MG63 (cell line): ENCODE data around the gene SLC10A7. TPM values are rescaled to one million over a fixed set of nuclear protein-coding genes. Genes with fewer than 3 reads are reported as not detected.

Experiments
- DNase-seq: peaks from one replicate; pipeline ENCODE4 v3.0.0-alpha.2; 2020
- H3K27me3 ChIP-seq: fragments of 250-450 bp; sonication (Bioruptor Pico); 2 replicates; pipeline ENCODE4 v1.5.1; 2020; ENCODE audit warnings: mild to moderate bottlenecking, moderate library complexity
- H3K36me3 ChIP-seq: fragments of 250-450 bp; sonication (Bioruptor Pico); 2 replicates; pipeline ENCODE4 v1.5.1; 2020; ENCODE audit warnings: mild to moderate bottlenecking, moderate library complexity
- H3K4me3 ChIP-seq: fragments of 250-450 bp; sonication (Bioruptor Pico); 2 replicates; pipeline ENCODE4 v1.5.1; 2020; ENCODE audit warnings: mild to moderate bottlenecking, moderate library complexity
- H3K9me3 ChIP-seq: fragments of 250-450 bp; sonication (Bioruptor Pico); 2 replicates; pipeline ENCODE4 v1.5.1; 2020; ENCODE audit warnings: mild to moderate bottlenecking, moderate library complexity
- total RNA-seq: library from RNA; depleted of rRNA; stranded (reverse); fragments of >200 nt; shearing (Covaris generic); gene quantifications from 2 replicates; pipeline ENCODE4 v1.2.3, GENCODE V29; 2014; ENCODE audit warnings: low replicate concordance

The SLC10A7 gene
- total RNA-seq, 1 experiment from 2014 or later: 3.7 TPM

DNA sequence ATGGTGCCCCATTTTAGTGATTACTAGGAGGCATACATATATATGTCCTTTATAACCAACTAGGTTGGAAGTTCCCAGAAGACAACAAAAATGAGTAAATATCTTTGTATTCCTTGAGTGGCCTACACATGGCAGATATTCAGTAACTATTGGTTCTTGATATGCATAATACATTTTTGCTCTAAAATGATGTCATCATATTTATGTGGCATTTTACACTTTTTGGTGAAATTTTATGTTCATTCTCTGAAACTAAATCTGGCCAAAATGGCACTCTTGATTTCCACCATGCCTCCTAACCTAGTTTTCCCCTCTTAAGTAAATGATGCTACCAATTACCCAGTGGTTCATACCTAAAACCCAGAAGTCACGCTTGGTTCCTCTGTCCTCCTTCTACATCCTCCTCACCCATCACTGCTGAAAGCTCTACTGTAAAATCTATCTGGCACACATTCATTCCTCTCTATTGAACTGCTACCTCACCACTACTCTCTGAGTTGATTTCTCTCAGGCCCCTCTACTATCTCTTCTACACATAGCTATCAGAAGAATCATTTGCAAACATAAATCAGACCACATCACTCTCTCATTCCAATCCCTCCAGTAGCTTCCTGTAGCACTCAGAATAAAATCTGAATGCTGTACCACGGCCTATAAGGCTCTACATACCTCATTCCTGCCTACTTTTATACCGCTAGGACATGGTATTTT lies 13.4 kb downstream of the SLC10A7 start:
- Histone ChIP-seq H3K9me3 (no peaks in the 10 kb centered on the region), H3K27me3 (no peaks in the 10 kb centered on the region), H3K4me3 (no peak overlapping the region), H3K36me3 (no peaks in the 10 kb centered on the region)
- no peak for DNase-seq

DNA sequence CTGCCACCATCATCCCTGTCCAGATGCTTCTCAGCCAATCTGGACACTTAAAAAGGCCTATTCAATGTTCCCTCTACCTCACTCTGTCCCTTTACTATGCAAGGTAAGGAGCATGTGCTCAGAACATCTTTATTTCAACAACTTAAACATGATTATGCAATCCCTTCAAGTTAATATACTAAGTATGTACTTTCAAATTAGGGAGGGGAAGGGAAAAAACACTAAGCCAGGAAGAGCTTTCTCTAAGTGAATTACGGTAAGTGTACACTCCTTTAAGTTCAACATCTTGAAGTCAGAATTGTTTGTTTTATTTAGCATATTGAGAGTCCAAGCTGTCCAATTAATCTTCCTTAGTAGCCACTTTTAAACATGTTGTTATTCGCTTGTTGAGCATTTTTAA lies 14.1 kb downstream of the SLC10A7 start:
- no peaks in the 10 kb centered on the region for H3K36me3 ChIP-seq
- DNase-seq: no peak
- no peaks in the 10 kb centered on the region for H3K27me3 ChIP-seq
- no peaks in the 10 kb centered on the region for H3K9me3 ChIP-seq
- H3K4me3 ChIP-seq: no peak overlapping the region

DNA sequence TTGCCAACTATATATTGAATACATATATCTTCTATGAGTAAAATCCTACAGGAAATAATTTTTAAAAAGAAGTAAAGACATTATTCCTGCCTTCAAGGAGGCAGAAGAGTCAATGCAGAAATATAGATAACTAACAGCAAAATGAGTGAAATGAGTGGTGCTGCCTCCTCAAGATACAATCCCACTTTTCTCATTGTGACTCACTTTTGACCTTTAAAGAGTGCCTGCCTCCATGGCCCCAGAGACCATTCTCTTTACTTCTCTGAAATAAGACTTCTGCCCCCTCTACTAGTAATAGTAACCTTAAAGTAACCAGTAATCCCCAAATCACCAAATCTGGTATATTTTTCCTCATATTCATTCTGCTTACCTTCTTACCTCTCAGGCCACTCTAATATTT lies 15.5 kb downstream of the SLC10A7 start:
- no peak for DNase-seq
- Histone ChIP-seq H3K27me3 (no peaks in the 10 kb centered on the region), H3K9me3 (no peaks in the 10 kb centered on the region), H3K4me3 (no peak overlapping the region), H3K36me3 (no peaks in the 10 kb centered on the region)

DNA sequence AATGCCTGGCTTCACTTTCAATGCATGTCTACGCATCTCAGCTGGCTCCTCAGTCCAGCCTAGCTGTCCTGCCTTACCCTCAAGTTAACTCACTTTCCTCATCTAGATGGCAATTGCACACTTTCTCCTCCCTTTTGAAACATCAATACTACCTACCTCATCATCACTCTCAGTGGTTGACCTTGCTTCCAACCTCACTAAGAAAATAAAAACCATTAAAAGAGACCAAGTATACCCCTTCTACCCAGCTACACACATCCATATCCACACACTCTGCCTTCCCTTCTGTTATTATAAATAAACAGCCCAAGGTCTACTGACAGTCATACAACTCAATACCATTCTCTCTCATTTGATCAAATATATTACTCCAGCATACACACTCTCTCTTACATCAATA lies 21.5 kb downstream of the SLC10A7 start:
- Histone ChIP-seq H3K27me3 (no peaks in the 10 kb centered on the region), H3K4me3 (no peak overlapping the region), H3K36me3 (no peaks in the 10 kb centered on the region), H3K9me3 (no peaks in the 10 kb centered on the region)
- no peak for DNase-seq

DNA sequence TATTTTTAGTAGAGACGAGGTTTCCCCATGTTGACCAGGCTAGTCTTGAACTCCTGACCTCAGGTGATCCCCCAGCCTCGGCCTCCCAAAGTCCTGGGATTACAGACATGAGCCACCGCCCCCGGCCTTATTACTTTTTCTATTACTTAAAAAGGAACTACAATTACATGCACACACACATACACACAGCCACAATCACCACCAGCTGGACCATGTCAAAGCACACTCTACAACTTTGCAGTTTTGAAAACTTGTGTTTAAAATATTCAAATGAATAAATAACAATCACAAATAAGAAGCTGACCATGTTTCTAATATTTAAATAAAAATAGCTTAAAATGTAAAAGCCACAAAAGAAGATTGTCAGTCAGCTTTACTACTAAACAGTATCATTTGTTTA lies 23.4 kb downstream of the SLC10A7 start:
- no peaks in the 10 kb centered on the region for H3K9me3 ChIP-seq
- no peak overlapping the region for H3K4me3 ChIP-seq
- no peak for DNase-seq
- H3K36me3 ChIP-seq: no peaks in the 10 kb centered on the region
- no peaks in the 10 kb centered on the region for H3K27me3 ChIP-seq

DNA sequence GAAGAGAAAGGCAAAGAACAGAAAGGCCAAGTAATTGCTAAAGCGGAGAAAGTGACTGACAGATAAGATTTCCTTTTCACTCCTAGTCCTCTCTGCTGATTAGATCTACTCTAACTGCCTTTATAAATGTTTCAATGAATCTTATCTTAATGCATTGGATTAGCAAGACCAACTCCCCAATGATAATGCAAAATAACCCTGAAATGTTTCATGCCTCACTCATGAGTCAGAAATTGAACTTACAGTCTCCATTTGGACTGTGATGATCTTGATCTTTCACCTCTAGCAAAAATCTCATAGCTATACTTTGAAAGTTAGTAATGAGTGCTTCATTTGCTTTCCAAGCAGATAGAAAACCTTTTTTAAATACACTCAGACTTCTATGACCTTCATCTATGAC lies 26.5 kb downstream of the SLC10A7 start:
- Histone ChIP-seq H3K27me3 (no peaks in the 10 kb centered on the region), H3K4me3 (no peak overlapping the region), H3K36me3 (no peaks in the 10 kb centered on the region), H3K9me3 (no peaks in the 10 kb centered on the region)
- DNase-seq: no peak

DNA sequence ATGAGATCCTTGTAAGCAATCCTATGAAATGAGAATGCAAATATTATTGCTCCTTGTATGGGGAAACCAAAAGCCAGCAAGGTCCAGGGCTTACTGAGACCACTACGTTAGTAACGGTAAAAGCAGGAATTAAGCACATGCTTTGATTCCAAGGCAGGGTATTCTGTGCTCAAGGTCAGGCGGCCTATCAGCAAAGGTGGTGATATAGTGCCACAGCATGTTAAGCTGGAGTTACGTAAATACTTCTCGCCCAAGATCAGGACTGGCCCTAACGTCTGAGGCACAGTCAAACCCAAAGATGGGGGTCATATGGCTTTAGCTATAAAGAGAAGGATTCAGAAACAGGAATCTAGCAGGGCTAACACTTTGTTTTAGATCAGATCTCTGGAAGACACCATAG lies 27.6 kb downstream of the SLC10A7 start:
- H3K4me3 ChIP-seq: no peak overlapping the region
- no peaks in the 10 kb centered on the region for H3K9me3 ChIP-seq
- H3K27me3 ChIP-seq: no peaks in the 10 kb centered on the region
- no peak for DNase-seq
- no peaks in the 10 kb centered on the region for H3K36me3 ChIP-seq

DNA sequence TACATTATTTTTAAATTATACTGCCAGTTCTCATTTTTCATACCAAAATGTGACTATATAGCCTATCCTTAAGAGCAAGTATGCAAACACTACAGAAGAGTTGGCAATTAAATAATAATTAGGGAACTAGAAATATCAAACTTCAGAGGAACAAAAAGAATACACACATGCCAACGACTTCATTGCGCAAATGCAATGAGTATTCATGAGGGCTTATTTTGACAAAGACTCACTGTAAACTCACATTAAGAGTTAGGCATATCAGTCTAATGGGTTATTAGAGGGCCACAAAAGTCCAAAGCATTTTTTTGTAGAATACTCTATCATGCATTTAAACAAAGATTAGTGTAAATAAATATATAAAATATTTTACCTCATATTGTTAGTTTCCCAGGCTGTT lies 31.6 kb downstream of the SLC10A7 start:
- no peaks in the 10 kb centered on the region for H3K36me3 ChIP-seq

DNA sequence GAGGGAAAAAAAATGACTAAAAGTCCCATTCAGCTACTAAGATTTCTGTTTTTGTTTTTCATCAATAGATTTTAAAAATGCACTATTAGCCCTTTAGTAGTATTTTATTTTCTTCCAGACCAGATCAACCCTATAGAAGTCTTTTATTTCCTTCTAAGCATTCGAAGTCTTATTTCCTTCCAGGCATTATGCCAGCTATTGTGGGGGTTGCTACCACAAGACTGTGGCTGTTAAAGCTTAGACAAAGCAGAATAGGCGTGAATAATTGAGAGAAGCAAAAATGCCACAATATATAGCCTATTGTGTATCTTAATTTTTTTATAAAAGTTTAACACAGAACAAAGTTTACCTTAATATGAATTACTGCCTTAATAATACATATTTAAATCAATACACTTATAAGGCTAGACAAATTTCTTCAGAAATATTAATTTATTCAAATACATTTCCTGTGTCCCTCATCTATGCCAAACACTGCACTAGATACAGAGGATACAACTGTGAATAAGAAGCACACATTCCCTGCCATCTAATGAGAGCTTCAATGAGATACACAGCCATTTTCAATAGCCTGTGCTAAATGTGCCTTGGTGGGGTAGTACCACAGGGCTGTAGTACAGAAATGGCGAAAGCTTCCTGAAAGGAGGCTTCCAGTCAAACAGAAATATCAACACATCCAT lies 33.1 kb downstream of the SLC10A7 start:
- Histone ChIP-seq H3K27me3 (no peaks in the 10 kb centered on the region), H3K36me3 (no peaks in the 10 kb centered on the region), H3K4me3 (no peak overlapping the region), H3K9me3 (no peaks in the 10 kb centered on the region)
- DNase-seq: no peak

More for the DNA sequence above, 31.6 kb downstream of the SLC10A7 start:
- H3K4me3 ChIP-seq: no peak overlapping the region
- H3K27me3 ChIP-seq: no peaks in the 10 kb centered on the region
- DNase-seq: no peak
- no peaks in the 10 kb centered on the region for H3K9me3 ChIP-seq

DNA sequence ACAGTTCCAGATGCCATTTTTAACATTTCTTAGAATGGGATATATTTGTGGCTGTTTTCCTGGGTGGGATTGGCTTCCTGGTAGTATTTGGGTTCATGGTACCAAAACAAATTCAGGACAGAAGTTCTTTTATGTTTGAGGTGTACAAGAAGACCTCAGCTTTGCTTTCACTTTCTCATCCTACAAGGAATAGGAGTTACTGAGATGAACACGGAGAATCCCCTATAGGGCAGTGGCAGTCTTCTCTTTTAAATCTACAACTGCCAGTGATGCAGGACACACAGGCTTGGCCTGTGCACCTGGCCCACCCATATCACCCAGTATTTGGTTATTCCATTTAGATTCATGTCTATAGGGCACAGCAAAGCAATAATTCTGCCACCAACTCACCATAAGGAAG lies 35.2 kb downstream of the SLC10A7 start:
- Histone ChIP-seq H3K27me3 (no peaks in the 10 kb centered on the region), H3K9me3 (no peaks in the 10 kb centered on the region), H3K4me3 (no peak overlapping the region), H3K36me3 (no peaks in the 10 kb centered on the region)
- no peak for DNase-seq

DNA sequence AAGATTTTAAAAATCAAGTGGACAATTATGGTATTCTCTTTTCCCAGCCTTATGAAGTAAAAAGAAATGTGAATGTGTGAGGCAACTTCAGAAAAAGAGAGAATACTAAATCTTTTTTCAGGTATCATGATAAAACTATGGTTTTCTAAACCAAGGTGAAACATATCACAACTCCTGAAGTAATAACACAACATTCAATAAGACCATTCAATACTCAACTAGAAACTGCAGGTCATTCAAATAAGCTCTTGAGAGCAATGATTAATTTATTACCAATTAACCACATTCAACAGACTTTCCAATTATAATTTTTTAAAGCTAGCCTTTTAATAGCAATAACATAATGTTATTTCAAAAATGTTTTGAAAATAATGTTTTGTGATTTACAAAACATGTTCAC lies 35.8 kb downstream of the SLC10A7 start:
- no peaks in the 10 kb centered on the region for H3K27me3 ChIP-seq
- H3K36me3 ChIP-seq: no peaks in the 10 kb centered on the region
- H3K9me3 ChIP-seq: no peaks in the 10 kb centered on the region
- no peak overlapping the region for H3K4me3 ChIP-seq
- DNase-seq: no peak

DNA sequence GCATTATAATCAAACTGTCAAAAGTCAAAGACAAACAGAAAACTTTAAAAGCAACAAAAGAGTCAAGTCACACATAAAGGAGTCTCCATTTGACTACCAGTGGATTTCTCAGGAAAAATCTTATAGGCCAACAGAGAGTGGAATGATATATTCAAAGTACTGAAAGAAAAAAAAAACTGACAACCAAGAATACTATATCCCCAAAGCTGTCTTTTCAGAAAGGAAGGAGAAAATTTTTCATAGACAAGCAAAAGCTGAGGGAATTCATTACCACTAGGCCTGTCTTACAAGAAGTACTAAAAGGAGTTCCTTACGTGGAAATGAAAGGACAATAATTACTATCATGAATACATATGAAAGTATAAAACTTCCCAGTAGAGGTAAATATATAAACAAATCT lies 39.0 kb downstream of the SLC10A7 start:
- Histone ChIP-seq H3K9me3 (no peaks in the 10 kb centered on the region), H3K27me3 (no peaks in the 10 kb centered on the region), H3K4me3 (no peak overlapping the region), H3K36me3 (no peaks in the 10 kb centered on the region)
- DNase-seq: no peak

DNA sequence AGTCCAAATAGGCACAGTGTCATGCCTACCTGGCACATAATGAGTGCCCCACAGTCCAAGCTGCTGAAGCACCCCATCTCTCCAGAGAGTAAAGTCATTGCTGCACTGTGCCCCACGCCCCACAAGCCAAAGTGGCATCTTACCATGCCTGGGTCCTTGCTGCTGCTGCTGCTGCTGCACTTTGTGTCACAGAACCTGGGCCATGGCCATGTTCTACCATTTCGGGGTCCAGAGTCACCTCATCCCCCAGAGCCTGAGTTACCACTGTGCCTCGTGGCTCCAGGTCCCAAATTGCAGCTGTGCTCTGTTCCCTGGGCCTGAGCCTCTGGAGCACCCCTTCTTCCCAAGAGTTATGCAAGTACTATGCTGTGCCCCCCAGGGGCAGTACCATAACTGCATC lies 40.5 kb downstream of the SLC10A7 start:
- no peaks in the 10 kb centered on the region for H3K9me3 ChIP-seq
- no peaks in the 10 kb centered on the region for H3K27me3 ChIP-seq
- DNase-seq: no peak
- no peak overlapping the region for H3K4me3 ChIP-seq
- no peaks in the 10 kb centered on the region for H3K36me3 ChIP-seq

DNA sequence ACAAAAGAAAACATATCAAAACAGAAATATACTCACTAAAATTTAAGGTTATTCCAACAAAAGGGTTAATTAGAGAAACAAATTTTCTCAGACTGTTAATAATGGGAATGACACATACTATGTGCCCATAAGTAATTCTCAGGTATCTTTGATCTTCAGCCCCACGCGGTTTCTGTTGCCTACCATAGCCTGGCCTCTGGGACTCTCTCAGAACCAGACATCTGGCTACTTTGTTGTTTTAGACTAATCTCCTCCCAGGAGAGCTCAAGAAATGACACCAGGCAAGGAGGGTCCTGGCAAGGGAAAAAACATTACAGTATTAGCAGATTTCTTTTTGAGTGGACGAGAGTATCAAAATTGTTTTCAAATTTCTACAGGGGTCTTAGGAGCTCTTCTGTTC lies 43.7 kb downstream of the SLC10A7 start:
- Histone ChIP-seq H3K4me3 (no peak overlapping the region), H3K36me3 (no peaks in the 10 kb centered on the region), H3K9me3 (no peaks in the 10 kb centered on the region), H3K27me3 (no peaks in the 10 kb centered on the region)
- DNase-seq: no peak

DNA sequence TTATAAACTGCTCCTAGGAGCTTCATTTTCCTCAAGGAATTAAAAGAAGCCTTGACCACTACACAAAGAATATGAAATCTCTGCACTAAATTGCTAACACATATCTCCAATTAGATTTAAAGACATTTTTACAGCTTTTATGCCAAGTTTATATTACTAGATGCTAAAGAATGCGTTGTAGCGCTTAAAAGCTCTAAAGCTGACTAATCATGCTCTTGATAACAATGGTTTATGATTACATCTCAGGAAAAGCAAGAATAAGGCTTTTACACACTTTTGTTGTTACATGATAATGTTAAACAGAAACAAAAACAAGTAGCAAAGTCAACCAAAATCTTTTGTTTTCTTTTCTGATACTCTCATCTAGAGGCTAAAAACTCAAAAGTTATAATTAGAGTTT lies 44.7 kb downstream of the SLC10A7 start:
- H3K36me3 ChIP-seq: no peaks in the 10 kb centered on the region
- no peaks in the 10 kb centered on the region for H3K27me3 ChIP-seq
- no peak for DNase-seq

DNA sequence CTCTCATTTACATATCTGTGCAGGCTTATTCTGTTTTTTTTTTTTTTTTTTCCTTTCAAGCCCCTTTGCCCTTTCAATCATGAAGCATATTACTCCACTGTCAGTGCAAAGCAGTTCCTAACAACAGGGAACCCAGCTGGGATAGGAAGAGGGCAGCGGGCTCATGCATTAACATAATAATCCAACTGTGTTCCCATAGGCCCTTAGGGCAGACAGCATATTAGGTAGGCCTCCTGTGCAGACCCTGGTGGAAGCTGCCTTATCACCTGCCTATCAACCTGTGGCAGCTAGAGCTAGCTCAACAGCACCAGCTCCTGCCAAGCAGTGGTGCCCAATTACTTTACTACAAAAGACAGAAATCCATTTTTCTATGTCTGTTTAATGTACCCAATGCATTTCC lies 49.3 kb downstream of the SLC10A7 start:
- no peaks in the 10 kb centered on the region for H3K36me3 ChIP-seq
- no peak for DNase-seq
- no peak overlapping the region for H3K4me3 ChIP-seq
- no peaks in the 10 kb centered on the region for H3K9me3 ChIP-seq
- no peaks in the 10 kb centered on the region for H3K27me3 ChIP-seq

More for the DNA sequence above, 44.7 kb downstream of the SLC10A7 start:
- H3K9me3 ChIP-seq: no peaks in the 10 kb centered on the region
- no peak overlapping the region for H3K4me3 ChIP-seq

DNA sequence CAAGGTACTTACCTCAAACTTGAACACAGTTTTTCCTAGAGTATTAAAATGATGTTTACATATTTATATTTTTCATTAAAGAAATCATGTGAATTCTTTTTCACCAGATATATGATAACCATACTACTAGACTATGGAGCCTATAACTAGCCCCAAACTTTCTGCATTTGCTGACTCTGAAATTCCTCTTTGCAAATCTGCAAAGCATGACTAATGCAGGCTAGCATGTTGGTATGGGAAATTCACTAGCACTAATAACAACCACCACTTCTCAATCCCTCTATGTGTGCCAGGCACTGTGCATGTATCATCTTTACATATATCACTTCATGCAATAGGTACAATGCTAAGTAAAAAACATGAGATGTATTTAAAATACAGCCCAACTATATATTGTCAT lies 51.1 kb downstream of the SLC10A7 start:
- Histone ChIP-seq H3K27me3 (no peaks in the 10 kb centered on the region), H3K4me3 (no peak overlapping the region)

DNA sequence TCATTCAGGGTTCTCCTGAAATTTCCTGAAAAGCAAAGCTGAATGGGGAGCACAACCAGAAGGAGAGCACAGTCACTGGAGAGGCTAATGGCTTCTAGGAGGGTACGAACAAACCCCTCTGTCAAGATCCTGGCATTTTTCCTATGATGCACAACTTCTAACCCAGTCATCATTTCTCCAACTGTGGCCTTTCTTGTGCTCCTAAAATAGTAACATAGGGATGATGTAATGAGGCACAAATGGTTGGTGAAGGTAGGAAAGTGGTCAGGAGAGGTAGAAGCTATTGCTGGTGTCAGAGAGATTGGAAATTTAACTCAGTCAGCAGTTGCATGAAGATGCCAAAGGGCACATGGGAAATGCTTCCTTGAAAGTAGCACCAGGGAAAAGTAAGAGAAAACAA lies 52.7 kb downstream of the SLC10A7 start:
- no peak for DNase-seq
- Histone ChIP-seq H3K36me3 (no peaks in the 10 kb centered on the region), H3K27me3 (no peaks in the 10 kb centered on the region), H3K9me3 (no peaks in the 10 kb centered on the region), H3K4me3 (no peak overlapping the region)

More for the DNA sequence above, 51.1 kb downstream of the SLC10A7 start:
- Histone ChIP-seq H3K9me3 (no peaks in the 10 kb centered on the region), H3K36me3 (no peaks in the 10 kb centered on the region)
- no peak for DNase-seq
